Ascending aorta (tissue), 2 donors: ENCODE measurements around the gene AK8. TPM values are rescaled to one million over a fixed set of nuclear protein-coding genes. Genes with fewer than 3 reads are reported as not detected.

Experiments
- DNase-seq, 2 donors: peaks; one replicate each; pipeline ENCODE4 v3.0.0-alpha.2; 2019; ENCODE audit warnings: low spot score in 2 of 2
- H3K27ac ChIP-seq, 2 donors: fragments of 200-600 bp; sonication (generic); one replicate each; pipeline ENCODE4 v1.5.1; 2016 to 2017; ENCODE audit warnings: mild to moderate bottlenecking in 1 of 2
- H3K27me3 ChIP-seq: fragments of 200-600 bp; sonication (generic); one replicate; pipeline ENCODE4 v1.5.1; 2017
- H3K36me3 ChIP-seq, 2 donors: fragments of 200-600 bp; sonication (generic); one replicate each; pipeline ENCODE4 v1.5.1; 2016
- H3K4me1 ChIP-seq, 2 donors: fragments of 200-600 bp; sonication (generic); one replicate each; pipeline ENCODE4 v1.5.1; 2016 to 2017; ENCODE audit warnings: mild to moderate bottlenecking in 1 of 2
- H3K4me3 ChIP-seq, 2 donors: fragments of 200-600 bp; sonication (generic); one replicate each; pipeline ENCODE4 v1.5.1; 2016 to 2017; ENCODE audit warnings: mild to moderate bottlenecking in 1 of 2
- H3K9me3 ChIP-seq, 2 donors: fragments of 200-600 bp; sonication (generic); one replicate each; pipeline ENCODE4 v1.5.1; 2016
- CTCF ChIP-seq, 3 experiments: fragments of 200-600 bp in 2 of 3; fragments of 450-650 bp in 1 of 3; sonication (generic) in 2 of 3; IDR thresholded peaks; one replicate each; pipeline ENCODE4 v1.5.1; 2016 to 2019; ENCODE audit warnings: antibody characterized with exemption in 3 of 3, mild to moderate bottlenecking in 1 of 3, moderate library complexity in 1 of 3
- intact Hi-C: fragments of 100-400 bp; cut with DNase I; formaldehyde crosslinking; loops from one replicate; pipeline ENCODE4 v1.15.1; 2023
- total RNA-seq: library from RNA; depleted of rRNA; stranded (reverse); fragments of >200 nt; gene quantifications from one replicate; pipeline ENCODE4 v1.1.0, GENCODE V29; 2016

Gene AK8
- total RNA-seq, 1 donor from 2014 or later = not detected

DNA sequence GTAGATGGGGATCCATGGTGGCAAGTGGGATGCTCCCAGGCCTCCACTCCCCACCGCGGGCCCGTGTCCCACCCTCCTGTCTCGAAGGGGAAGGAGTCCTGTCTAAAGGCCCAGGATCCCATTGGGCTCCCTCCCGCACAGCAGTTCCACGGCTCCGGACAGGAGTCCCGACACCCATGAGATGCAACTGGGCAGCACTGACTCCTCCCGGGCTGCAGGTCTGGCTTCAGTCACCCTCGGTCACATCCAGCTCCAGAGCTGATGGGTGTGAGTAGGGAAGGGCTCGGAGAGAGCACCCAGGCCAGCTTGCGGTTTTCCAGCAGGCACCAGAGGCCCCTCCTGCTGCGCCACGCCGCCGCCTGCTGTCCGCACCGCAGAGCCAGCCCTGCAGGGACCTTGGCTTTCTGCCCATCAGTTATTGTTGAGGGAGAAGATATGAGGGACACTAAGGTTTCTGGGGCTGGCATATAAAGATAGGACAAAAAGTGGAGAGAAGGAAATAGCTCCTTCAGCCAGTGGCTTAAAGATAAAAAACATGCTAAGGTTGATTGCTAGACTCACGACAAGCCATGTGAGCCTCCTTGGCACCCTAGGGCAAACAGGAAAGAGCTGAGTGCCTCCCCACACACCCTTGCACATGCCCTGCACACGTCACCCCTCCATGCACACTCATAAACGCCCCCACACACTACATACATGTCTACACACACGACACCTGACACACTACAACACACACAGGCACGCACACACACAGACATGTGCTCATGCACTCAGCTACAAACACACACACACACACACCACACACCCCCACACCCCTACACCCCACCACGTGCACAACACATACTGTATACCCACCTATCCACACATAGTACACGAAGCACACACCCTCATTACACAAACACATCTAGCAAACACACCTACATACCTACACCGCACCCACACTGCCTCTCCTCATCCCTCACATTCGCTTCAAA, 79.0 kb downstream of the AK8 start:
- Histone ChIP-seq H3K36me3 (no peaks in the 10 kb centered on the region), H3K27ac (no peak overlapping the region), H3K9me3 (no peaks in the 10 kb centered on the region), H3K4me1 (no peaks in the 10 kb centered on the region), H3K27me3 (no peaks in the 10 kb centered on the region), H3K4me3 (no peak overlapping the region)
- intact Hi-C loops = no loop called here
- DNase-seq = no peak
- TF ChIP-seq CTCF (IDR thresholded peaks at IDR 0.05) = no peak

- H3K4me3 ChIP-seq = no peak overlapping the region
- H3K36me3 ChIP-seq = no peaks in the 10 kb centered on the region
- intact Hi-C loops = no loop called here
- TF ChIP-seq CTCF (IDR thresholded peaks at IDR 0.05) = no peak
- H3K9me3 ChIP-seq = no peaks in the 10 kb centered on the region
- H3K27ac ChIP-seq = no peak overlapping the region
- no peak for DNase-seq
- H3K4me1 ChIP-seq = no peaks in the 10 kb centered on the region
- H3K27me3 ChIP-seq = no peaks in the 10 kb centered on the region
Measured at GRCh38 chr9:132797861-132798659, 80.0 kb downstream of the AK8 start.

DNA sequence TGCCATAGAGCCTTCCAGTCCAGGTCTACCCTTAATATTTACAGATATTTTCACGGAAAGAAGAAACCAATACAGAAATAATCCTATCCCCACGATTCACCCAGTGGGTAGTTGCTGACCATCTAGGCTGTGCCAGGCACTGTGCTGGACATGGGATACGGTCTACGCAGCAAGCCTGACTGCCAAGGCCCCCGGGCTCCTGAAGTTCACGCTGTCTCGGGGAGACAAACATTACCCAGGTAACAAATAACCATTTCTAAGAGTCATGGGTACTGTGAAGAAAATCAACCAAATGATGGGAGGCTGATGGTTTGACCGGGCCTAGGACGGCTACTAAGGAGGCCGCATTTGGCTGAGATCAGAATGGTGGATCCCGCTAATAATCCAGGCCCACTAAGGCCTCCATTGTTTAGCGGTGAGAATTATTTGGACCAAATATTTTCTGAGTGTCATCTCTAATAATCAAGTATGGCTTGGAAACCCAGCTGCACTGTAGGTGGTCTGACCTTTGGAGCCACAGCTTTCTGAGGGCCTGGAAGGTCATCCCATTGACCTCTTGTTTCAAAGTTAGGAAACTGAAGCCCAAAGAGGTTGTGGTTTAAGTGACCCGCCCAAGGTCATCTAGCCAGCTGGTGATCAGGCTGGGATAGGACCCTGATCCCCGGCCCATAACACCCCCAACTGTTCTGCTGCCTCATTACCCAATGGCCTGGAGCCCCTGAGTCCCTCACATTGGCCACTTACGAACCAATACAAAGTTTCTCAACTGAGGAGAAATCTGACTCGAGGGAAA, 82.4 kb downstream of the AK8 start:
- no peak for DNase-seq
- Histone ChIP-seq H3K27ac (no peak overlapping the region), H3K9me3 (no peaks in the 10 kb centered on the region), H3K36me3 (no peaks in the 10 kb centered on the region), H3K4me1 (no peaks in the 10 kb centered on the region), H3K4me3 (no peak overlapping the region), H3K27me3 (no peaks in the 10 kb centered on the region)
- intact Hi-C loops = no loop called here
- no peak for TF ChIP-seq CTCF (IDR thresholded peaks at IDR 0.05)

DNA sequence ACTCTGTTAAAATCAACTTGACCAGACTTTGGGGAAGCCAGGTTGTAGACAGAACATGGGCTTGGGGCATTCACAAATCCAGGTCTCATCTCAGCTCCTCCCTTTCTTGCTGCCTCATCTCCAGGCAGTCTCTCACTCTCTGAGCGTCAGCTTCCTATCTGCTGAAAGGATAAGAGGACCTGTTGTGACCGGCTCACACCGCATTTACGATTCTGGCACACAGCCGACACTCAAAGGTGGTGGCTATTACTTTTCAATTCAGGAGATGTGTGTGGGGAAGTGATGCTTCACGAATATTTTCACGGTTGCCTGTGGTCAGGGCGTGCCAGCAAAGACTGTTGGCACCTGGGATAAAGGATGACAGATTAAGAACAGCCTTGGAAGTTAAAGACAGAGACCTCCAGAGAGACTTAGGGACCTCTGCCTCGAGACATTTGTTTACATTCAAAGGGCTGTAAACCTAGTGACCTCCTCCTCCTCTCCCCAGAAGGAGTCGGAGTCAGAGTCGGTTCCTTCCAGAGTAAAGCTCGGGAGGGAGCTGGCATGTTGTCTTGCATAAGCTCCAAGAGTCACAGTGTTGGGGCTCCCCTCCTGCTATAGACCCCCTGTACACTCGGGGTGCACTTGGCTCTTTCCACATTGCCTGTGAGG, 83.2 kb downstream of the AK8 start:
- no peak for TF ChIP-seq CTCF (IDR thresholded peaks at IDR 0.05)
- Histone ChIP-seq H3K4me1 (no peaks in the 10 kb centered on the region), H3K36me3 (no peaks in the 10 kb centered on the region), H3K9me3 (no peaks in the 10 kb centered on the region), H3K4me3 (no peak overlapping the region), H3K27me3 (no peaks in the 10 kb centered on the region), H3K27ac (no peak overlapping the region)
- DNase-seq = no peak
- intact Hi-C loops = no loop called here
